ENCODE data around the gene MED16.

The MED16 gene

DNA sequence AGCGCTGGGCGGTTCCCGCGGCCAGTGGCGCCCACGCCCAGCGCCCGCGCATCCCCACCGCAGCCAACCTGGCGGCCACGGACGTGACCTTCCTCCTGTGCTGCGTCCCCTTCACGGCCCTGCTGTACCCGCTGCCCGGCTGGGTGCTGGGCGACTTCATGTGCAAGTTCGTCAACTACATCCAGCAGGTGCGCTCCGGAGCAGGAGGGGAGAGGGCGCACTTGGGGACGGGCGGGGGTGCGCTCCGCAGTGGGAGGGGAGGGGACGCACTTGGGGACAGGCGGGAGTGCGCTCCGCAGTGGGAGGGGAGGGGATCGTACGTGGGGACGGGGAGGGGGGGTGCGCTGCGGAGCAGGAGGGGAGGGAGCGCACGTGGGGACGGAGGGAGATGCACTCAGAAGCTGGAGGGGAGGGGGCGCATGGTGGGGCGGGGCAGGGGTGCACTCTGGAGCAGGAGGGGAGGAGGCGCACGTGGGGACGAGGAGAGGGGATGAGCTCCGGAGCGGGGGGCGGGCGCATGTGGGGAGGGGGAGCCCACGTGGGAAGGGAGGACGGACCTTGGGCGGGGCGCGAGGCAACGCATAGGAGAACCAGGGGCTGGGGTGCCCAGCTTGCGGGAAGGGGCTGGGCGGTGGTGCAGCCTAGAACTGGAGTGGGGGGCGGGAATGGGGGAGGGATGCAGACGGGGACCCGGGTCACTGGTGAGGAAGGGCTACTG lies 25.7 kb upstream of the MED16 start:
- TF ChIP-seq, protein P1, sequence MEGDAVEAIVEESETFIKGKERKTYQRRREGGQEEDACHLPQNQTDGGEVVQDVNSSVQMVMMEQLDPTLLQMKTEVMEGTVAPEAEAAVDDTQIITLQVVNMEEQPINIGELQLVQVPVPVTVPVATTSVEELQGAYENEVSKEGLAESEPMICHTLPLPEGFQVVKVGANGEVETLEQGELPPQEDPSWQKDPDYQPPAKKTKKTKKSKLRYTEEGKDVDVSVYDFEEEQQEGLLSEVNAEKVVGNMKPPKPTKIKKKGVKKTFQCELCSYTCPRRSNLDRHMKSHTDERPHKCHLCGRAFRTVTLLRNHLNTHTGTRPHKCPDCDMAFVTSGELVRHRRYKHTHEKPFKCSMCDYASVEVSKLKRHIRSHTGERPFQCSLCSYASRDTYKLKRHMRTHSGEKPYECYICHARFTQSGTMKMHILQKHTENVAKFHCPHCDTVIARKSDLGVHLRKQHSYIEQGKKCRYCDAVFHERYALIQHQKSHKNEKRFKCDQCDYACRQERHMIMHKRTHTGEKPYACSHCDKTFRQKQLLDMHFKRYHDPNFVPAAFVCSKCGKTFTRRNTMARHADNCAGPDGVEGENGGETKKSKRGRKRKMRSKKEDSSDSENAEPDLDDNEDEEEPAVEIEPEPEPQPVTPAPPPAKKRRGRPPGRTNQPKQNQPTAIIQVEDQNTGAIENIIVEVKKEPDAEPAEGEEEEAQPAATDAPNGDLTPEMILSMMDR (IDR thresholded peaks at IDR 0.05): no peak

DNA sequence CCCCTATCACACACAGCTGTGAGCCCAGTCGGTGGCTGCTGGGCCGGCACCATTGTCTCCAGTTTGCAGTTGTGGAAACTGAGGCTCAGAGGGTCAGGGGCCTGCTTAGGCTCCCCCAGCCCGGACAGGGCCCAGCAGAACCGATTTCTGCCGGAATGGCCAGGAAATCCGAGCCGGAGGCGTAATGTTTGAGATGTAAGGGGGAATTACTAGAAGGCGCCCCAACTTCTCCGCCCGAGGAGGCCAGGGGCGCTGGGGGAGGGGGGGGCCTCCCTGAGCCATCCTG lies 25.1 kb upstream of the MED16 start:
- TF ChIP-seq, protein P1 (IDR thresholded peaks at IDR 0.05): no peak

DNA sequence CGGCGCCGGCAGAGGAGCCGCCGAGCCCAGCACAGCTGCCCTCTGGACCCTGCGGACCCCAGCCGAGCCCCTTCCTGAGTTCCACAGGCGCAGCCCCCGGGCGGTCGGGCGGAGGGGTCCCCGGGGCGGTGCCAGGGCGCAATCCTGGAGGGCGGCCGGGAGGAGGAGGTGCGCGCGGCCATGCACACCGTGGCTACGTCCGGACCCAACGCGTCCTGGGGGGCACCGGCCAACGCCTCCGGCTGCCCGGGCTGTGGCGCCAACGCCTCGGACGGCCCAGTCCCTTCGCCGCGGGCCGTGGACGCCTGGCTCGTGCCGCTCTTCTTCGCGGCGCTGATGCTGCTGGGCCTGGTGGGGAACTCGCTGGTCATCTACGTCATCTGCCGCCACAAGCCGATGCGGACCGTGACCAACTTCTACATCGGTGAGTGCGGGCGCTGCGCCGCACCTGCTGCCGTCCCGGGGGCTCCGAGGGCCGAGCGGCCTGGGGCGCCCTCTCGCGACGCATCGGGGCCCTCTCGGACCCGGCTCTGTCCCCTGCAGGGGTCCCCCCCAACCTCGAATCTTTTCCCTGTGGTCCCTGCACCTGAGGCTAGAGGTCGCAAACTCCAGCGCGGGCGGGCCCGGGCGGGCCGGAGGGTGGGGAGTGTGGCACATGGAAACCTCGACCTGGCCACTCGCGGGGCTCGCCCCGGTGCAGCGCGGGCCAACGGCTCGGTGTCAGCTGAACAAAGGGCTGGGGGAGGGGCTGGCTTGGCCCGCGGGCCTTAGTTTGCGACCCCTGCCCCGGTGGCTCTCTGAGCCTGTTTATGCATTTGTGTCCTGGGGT lies 24.6 kb upstream of the MED16 start, which contains the start of gene KISS1R:
KISS1R (plus strand) TSS at position 11 of the 829 bp plus-strand sequence; CDS start at position 181, 170 bp downstream.
- TF ChIP-seq, protein P1 (IDR thresholded peaks at IDR 0.05): peak; percentile 31; the same call in 1 of the 2 replicates

DNA sequence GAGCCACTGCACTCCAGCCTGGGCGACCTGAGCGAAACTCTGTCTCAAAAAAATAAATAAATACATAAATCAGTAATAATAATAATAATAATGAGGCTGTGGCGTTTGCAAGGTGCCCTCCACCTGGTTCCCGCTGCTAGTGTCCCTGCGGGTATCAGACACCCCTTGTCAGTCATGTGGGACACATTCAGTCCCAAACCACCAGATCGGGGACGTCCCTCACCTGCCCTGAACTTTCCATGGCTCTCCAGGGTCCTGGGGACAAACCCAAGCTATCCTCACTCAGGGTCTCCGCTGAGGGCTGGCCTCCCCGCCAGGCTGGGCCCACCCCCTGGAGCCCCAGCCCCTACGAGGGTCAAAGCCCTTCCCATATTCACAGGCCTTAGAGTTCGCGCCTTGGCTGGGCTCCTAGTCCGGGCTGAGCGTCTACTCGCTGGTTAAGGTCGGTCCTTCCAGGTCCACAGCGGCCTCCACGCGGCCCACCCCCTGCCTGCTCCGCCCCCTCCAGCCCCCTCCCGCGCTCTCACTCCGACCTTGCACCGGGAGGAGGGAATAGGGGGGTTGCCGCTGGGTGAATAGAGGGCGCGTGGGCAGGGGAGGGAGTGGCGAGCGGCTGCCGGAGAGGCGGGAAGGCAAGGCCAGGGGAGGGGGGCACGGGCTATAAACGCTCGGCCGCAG lies 23.8 kb upstream of the MED16 start:
- TF ChIP-seq, protein P1 (IDR thresholded peaks at IDR 0.05): no peak

DNA sequence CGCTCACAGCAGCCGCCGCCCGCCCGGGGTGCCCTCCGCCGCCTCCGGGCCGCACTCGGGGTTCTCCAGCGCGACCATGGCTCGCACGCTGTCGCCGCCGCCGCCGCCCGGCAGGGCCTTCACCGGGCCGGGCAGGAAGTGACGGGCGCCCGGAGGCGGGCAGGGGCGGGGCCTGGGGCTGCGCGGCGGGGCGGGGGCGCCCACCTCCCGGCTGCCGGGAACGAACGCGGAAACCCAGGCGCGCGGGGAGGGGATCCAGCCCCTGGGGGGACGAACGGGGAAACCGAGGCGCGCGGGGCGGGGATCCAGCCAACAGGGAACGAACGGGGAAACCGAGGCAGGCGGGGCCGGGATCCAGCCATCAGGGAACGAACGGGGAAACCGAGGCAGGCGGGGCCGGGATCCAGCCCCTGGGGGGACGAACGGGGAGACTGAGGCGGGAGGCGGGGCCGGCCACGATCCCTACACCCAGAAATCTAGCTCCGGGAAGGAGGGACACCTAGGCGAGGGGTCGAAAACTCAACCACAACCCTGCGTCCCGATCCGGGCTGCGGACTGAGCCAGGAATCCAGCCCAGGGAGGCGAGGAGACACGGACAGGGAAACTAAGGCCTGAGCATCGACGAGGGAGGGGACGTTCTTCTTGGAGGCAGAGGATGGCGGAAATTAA lies 20.2 kb upstream of the MED16 start, which contains the start of gene R3HDM4:
R3HDM4 (minus strand) TSS at position 140 of the 669 bp plus-strand sequence; CDS start at position 78, 62 bp downstream.
- TF ChIP-seq, protein P1 (IDR thresholded peaks at IDR 0.05): no peak

DNA sequence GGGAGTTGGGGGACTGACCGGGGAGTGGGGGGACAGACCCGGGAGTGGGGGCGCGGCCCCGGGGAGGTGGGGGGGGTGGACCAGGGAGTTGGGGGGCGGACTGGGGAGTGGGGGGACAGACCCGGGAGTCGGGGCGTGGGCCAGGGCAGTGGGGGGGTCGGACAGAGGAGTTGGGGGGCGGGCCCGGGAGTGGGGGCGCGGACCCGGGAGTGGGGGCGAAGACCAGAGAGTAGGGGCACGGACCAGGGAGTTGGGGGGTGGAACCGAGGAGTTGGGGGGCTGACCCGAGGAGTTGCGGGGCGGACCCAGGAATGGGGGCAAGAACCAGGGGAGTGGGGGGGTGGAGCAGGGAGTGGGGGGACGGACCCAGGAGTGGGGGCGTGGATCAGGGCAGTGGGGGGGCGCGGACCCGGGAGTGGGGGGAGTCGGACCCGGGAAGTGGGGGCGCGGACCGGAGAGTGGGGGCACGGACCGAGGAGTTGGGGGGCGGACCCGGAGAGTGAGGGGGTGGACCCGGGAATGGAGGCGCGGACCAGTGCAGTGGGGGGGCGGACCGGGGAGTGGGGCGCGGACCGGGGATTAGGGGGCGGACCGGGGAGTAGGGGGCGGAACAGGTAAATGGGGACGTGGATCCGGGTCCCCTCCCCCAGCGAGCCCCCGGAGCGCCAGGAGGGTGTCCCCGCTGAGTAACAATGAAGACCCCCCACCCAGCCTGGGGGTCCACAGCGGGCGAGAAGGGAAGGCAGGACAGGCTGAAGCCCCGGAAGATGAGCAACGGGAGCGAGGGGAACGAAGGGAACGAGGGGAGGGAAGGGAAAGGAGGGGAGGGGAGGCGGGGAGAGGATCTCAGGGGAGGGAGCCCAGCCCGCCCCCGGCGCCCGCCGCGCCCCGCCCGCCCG lies 19.4 kb upstream of the MED16 start:
- TF ChIP-seq, protein P1 (IDR thresholded peaks at IDR 0.05): no peak
